OCI-M2 (cell line): ENCODE data around the gene XRRA1.

Experiments
- DNase-seq: peaks from one replicate; lab custom pipeline; 2025; ENCODE audit not compliant: unreplicated experiment; lab: John Stamatoyannopoulos, UW

The XRRA1 gene

DNA sequence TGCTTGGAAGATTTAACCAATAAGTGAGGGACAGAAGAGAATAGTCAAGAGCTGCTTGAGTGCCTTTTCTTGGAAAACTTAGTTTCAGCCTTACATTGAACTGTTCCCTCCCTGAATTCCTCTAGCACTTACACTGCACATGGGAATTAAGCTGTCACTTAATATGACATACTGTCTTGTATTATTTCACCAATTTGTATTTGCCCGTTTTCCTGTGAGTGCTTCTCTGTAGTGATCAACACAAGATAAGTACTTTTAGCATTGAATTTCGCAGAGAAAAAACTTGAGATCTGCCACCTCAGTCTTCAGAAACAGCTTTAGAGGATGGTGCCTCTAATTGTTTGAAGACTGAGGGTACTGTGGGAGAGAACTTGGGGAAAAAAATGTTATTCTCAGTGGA is 3.9 kb upstream of the XRRA1 start:
- DNase-seq = no peak

DNA sequence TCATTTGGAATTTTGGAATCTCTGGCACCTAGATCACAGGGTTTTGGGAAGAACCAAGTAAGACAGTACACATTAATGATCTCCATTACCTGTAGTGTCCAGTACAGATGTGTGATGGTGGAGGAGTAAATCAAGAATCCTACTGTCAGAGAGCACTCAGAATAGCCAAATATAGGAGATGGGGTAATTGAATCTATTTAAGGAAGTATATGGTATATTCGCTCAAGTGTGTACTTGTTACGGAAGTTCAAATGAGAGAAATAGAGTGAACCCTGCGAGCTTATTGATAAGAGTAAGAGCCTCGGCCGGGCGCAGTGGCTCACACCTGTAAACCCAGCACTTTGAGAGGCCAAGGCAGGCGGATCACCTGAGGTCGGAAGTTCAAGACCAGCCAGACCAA is 2.3 kb upstream of the XRRA1 start:
- DNase-seq = no peak

DNA sequence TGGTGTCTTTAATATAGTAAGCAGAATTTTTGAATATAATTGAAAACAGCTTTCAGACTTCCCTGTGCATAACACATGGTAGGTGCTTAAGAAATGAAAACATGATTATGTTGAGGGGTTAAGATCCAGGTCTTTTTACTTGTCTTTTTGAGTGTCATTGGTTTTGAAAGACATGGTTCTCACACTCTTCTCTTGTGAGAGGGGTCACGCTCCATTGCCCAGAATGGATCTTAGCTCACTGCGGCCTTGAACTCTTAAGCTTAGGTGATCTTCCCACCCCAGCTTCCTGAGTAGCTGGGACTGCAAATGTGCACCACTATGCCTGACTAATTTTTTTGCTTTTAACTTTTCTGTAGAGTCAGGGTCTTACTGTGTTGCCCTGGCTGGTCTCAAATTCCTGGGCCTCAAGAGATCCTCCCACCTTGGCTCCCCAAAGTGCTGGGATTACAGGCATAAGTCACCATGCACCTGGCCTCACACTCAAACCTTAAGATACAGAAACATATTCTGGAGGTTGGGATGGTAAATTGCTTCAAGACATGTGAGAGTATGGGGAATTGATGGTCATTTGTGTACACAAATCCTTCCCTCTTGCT is 1.6 kb upstream of the XRRA1 start:
- DNase-seq = no peak

DNA sequence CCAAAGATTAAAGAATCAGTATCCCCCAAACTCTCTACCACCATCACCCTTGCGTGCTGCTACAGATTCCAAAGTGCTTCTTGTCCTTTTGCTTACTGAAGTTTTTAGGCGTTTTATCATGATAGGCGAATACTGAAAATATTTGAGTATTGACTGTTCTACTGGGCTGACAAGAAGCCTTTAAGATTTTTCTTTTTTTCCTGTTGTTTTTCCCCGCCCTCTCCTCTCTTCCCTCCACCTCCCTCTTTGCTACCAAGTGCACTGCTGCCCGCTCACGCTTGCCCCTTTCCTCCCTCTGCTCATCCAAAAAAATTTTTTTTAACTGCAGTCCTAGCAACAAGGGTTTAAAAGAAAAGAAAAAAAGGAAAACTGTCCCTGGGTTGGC is 854 bp upstream of the XRRA1 start:
- DNase-seq = no peak

DNA sequence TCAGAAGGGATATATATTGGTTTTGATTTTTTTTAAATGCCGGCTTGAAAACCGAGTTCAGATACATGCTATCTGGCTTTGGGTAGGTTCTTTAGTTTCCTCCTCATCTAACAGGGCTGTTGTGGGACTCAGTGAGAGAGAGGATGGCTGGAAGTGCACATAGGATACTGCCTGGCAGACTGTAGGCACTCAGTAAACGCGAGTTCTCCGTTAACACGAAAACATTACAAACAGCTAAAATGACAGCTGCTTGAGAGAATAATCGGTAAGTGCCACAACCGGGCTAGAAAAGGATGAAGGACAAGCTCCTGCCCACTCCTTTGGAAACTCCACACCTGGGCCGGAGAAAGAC is 369 bp downstream of the XRRA1 start:
- DNase-seq = no peak

DNA sequence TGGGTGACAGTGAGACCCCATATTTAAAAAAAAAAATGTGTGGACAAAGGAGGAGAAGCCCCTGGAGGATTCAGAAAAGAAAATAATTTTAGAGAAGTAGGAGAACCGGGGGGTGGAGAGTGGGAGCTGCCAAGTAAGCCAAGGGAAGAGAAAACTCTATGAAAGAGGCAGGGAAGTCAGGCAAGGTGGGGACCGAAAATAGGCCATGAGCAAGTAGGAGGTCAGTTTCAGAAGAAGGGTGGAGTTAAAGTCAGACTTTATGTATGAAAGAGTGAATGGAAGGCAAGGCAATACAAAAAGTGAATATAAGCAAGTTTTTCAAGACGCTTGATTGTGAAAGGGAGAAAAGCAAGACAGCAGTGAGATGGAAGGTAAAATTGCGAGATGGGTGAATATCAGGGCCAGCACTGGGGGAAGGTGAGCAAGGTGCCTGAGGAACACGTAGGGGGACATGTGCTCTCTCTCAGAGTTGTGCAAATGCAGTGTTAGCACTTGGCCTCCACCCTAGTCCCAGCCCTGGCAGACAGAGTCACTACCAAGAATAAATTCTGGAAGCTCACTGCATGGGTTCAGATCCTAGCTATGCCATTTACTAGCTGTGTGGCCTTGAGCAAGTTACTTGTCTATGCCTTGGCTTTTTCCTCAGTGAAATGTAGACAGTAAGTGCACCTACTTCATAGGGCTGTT is 6.7 kb downstream of the XRRA1 start:
- no peak for DNase-seq

DNA sequence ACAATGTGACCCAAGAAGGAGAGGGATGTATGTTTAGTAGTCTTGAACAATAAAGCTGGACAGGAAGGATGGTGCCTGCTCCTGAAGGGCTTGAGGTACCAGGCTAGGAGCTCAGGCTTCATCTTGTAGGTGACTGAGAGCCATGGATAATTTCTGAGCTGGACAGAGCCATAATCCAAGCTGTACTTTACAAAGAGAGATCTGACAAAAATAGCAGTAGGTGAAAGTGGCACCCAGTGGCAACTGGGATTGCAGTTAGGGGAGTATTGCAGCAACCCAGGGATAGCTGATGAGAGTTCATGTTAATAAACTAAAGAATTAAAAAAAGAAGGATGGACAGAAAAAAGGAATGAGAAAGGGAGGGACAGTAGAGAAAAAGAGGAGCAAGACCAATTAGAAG is 7.4 kb downstream of the XRRA1 start:
- DNase-seq = no peak

DNA sequence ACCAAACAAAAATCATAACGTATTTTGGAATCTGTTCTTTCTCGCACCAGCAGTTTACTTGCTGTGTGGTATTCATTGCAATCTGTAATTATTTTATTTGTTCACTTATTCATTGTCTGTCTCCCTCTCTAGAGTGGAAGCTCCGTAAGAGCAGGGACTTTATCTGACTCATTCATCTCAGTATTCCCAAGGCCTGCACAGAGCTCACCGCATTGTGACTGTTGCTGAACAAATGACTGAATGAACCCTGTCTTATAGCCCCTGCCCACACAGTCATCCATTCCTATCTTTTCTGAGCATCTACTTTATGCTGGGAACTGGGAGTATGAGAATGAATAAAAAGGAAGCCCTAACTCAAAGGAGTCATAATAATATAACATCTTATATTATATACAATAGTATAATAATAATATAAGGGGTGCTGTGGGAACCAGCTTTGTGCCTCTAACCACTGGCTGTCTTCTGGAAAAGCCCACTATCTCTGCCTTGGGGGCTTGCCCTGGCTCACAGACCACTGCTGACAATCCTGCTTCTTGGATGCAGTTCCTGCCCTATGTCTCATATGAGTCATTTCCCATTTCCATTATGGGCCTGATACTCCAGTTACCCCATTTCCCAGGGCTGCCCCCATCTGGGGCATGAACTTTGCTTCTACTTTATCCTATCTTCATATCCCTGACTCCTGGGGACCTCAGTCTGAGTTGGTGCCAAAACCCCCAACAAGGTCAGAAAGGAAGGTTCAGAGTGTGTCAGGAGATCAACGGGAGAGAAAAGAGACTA is 11.0 kb downstream of the XRRA1 start:
- DNase-seq = no peak

DNA sequence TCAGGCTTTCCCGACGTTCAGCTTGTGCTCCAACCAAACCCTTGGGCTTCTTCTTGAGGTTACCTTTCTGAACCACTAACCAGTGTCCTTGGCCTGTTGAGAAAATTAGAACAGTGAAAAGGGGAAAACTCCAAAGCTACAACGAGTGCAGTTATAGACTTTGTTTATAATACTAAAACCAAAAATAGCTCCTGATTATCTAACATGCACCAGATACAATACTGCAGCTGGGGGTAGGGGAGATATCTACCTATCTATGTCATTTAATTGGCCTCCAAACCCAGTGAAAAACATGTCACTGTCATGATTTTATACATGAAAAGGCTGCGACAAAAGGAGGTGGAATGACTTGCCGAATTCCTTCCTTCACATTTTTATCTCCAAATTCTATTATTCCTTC is 11.9 kb downstream of the XRRA1 start:
- DNase-seq = no peak

DNA sequence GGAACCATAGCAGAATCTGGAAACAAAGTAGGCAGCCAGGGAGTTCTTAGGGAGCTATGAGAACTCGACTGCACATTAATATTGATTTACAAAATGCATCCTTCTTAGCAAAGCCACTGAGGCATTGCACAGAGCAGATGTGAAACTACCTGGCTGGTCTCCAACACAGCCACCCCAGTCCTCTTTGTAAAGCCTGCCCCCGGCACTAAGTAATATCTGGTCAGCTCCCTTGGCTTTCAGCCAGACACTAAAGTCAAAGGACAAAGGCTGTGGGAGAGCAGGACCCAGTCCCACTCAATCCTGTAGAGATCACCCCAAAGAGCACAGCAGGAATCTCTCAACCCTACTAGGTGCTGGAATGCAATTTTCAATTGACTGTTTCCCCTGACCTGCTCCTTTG is 12.8 kb downstream of the XRRA1 start:
- no peak for DNase-seq

DNA sequence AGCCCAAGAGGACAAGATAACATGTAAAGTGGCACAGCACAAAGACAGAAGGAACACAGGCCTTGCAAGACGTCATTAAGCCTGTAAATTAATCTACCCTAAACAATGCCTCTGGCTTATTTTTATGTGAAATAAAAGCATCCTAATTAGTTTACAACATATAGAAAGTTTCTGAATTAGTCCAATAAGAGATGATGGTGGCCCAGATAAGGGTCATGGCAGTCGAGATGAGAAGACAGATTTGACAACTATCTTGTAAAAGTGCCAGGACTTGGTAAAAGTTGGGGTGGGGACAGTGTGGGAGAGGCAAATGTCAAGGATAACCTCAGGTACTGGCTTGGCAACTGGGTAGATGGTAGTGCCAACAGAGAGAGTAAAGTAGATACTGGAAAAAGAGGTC is 13.6 kb downstream of the XRRA1 start:
- DNase-seq = no peak

DNA sequence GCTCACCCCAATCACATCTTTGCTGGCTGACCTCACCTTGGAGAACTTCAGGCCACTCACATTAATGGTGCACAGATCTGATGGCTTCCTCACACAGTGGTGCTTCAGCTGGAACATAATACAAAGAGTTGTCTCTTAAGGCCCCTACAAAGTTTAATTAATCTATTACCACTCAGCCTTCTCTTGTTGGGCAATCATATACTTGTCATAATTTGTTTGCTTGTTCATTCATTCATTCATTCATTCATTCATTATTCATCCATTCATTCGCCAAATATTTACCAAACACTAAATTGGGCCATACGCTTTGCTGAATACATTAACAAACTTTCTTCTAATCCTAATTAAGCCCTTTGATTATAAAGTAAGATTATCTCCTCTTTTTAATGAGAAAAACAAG is 15.1 kb downstream of the XRRA1 start:
- DNase-seq = no peak

DNA sequence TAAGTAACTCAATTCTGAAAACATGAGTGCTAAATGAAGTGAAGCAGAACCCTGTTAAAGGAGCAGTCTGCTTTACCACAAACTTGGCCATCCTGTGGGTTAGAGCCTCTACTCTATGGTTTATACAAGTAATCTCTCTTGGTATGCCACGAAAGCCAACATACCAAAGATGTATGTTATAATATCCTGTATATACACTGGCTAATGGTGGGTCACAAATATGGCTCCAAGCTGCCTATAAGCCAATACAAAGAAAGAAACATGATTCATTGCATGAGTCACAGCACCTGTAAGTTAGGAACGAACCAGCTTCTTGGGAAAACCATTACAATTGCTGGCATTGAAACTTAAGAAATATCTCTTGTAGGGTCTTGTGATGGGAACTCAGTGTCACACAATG is 16.1 kb downstream of the XRRA1 start:
- no peak for DNase-seq

DNA sequence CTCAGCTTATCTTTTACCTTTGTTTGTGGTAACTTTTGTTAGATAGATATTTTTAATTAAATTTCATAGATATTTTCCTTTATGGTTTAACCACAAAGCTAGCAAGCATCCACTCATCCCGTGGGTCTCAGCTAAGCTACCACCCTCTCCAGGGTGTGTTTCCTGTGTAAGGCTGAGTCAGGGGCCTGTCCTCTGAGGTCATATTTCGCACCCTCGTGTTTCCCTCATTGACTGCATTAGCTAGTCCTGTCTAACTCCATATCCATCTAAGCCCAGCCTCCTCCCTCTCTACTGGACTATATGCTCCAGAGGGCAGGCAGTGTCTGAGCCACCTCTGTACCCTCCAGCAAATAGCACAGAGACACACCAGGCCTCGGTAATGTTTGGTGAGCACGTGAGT is 16.7 kb downstream of the XRRA1 start:
- no peak for DNase-seq

DNA sequence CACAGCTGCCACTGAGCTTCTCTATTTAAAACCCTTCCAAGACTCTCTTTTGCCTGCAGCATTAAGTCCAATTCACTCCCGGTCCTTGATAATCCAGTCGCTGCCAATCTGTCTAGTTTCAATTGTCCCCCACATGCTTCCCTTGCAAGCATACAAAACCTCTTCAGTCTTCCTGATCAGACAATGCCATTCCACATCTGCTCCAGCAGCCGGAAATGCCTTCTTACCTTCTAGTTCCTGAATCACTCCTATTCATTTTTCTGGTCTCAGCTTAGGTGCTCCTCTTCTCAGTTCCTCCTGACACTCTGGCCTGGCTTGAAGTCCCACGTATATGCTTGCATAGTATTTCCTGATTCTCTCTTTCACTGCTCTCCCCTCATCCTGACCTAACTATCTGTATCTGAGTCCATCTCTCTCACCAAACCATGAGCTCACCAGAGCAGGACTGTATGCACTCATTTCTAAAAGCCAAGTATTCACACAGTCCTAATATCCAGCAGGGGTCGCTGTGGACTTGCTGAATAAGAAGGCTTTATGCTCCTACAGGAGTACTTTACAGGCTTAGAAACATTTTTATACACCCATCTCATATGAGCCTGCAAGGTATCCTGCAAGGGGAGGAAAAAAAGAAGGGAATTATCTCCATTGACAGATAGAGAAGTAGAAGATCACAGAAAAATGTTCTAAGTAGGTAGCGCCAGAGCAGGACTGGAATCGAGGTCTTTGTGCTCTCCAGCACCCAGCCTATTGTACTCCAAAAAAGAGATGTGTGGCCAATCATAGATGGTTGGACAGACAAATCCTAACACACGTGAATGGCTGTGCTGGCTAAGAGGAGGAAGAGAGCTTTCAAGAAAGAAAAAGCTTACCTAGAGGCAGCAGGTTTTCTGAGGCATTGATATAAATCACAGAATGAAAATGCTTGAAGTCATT is 19.2 kb downstream of the XRRA1 start:
- DNase-seq = peak; percentile 2

DNA sequence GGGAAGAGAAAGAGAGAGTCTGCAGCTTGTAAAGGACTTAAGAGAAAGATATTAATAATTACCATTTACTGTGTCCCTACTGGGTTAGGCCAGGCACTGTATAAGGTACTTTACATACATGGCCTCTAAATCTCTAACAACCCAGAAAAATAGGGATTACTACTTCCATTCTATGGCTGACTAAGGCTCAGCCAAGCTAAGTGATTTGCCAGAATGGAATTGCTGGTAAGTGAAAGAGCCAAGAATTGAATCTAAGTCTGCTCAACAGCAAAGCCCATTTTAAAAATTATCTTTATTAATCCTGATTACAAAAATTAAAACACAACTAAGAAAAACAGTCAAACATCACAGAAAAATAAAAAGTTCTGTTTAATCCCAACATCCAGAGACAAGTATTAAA is 21.4 kb downstream of the XRRA1 start:
- DNase-seq = no peak

DNA sequence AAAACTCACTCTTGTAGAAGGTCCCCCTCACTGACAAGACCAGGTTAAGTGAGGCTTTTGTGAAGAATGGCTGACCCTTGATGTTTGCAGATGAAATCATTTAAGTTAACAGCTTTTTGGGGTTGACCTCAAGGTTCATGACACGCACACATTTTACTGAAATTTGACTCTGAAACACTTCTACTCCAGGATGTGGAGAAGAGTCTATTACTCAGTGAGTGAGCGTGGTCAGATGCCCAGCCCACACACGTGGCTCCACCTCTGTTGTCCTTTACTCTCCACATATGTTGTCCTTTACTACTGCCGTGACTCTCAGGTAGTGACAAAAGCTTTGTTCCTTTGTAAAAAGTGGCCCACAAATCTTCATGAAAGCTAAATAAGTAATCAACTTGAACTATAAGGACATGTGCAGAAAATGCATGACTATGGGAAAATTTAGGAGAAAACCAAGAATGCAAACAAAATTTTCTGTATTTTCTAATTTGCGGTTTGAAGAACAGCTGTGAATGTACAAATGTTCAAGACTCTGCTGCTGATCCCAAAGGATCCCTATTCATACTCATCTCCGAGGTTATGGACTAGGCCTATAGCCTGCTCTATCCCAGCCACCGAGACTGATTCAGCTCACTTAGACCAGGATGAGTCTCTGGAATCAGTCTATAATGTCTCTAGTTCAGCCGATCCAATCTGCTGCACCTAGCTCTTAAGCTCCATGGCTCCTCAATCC is 22.4 kb downstream of the XRRA1 start:
- DNase-seq = no peak

DNA sequence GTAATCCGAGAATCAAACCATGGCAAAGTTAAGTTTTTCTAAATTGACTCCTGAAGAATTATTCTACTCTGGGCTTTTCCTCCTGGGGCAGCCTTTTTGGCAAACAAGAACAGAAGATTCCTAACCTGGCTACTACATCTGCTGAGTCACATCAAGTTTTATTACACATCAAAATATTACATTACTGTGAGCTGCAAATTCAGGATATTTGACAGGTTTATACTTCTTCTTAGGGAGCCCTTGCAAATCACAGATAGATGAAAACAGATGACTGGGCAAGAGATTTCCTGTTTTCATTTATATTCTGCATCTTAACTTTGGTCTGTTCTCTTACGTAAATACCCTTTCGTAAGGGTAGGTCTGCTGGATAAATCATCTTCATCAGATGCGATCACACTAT is 23.6 kb downstream of the XRRA1 start:
- DNase-seq = no peak

DNA sequence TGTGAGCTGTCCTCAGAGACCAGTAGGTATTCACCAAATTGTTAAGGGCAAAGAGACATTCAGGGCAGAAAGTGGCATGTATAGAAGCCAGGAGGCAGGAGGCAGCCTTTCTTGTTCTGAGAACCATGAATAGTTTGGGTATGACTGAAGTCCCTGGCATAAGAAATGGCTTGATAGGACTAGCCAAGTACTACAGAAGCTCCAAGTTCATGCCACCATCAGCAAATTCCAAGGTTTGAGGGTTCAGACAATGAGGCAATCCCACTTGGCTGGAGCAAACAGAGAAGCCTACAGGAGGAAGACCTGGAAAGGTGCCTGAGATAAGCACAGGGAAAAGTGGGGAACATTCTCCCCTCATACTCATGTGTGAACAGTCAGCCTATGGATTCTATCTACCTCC is 25.8 kb downstream of the XRRA1 start:
- no peak for DNase-seq

DNA sequence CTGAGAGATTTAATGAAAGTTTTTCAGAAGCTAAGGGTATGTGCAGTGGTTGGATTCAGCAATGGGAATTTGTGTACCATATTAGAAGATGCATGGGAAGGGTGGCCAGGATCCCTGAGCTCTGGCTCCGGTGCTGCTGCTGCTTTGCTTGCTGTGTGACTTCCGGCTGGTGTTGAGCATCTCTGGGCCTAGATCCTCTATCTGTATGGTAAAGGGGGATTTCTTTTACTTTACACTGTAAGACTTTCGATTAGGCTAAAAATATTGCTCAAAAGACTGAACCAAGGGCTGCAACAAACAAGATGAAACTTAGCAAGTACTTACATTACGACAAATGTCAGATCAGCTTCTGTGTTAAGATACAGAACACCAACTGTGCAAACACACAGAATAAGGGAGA is 39.1 kb downstream of the XRRA1 start:
- DNase-seq = no peak

DNA sequence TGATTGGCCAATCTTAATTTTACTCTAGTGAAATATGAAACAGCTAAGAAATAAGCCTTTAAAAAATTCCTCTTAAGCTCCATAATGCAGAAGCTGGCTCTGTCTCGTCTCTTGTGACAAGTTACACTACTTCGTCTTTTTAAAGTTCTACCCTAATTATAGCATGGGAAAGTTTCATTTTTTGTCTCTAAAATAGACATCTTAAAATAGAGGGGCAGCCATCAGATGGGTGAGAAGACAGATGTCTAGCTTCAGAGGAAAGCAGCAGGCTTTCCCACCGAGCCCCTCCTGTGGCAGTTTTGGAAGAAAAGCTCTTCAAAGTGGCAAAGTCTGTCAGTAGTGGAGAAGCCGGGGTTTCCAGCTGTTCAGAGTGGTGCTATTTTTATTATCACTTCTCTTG is 39.5 kb downstream of the XRRA1 start:
- DNase-seq = no peak
